Kidney (tissue), 14 donors: ENCODE data around the gene L3MBTL4. TPM values are rescaled to one million over a fixed set of nuclear protein-coding genes. Genes with fewer than 3 reads are reported as not detected.

Experiments used
- DNase-seq, 5 donors: peaks; one replicate each; pipeline ENCODE4 v3.0.0-alpha.2; 2013 to 2020
- FAIRE-seq: peaks from 2 replicates; lab custom pipeline; 2012; peaks lifted over from hg19 to GRCh38; lab: Jason Lieb, UNC
- H3K27ac ChIP-seq, 2 donors: one replicate each; pipeline ENCODE4 v1.7.0; 2013; ENCODE audit warnings: low read depth in 2 of 2, low read length in 2 of 2, inconsistent platforms in 1 of 2
- H3K27me3 ChIP-seq: one replicate; pipeline ENCODE4 v1.7.1; 2013; ENCODE audit warnings: low read length, inconsistent platforms; ENCODE audit not compliant: control insufficient read depth, insufficient read depth
- H3K36me3 ChIP-seq, 3 donors: one replicate each; pipeline versions ENCODE4 v1.7.0 to v1.7.1; 2013; ENCODE audit warnings: low read length in 3 of 3, control low read depth in 1 of 3, inconsistent platforms in 1 of 3; ENCODE audit not compliant: insufficient read depth in 3 of 3, control insufficient read depth in 2 of 3
- H3K4me1 ChIP-seq, 3 donors: one replicate each; pipeline versions ENCODE4 v1.7.0 to v1.7.1; 2013; ENCODE audit warnings: low read length in 3 of 3, inconsistent platforms in 1 of 3, low read depth in 1 of 3; ENCODE audit not compliant: control insufficient read depth in 2 of 3, insufficient read depth in 2 of 3
- H3K4me3 ChIP-seq, 3 donors: one replicate each; pipeline versions ENCODE4 v1.7.0 to v1.8.1; 2013; ENCODE audit warnings: low read length in 3 of 3, control low read depth in 1 of 3, inconsistent platforms in 1 of 3
- H3K9ac ChIP-seq, 3 donors: one replicate each; pipeline versions ENCODE4 v1.7.0 to v1.7.1; 2013; ENCODE audit warnings: low read length in 3 of 3, control low read depth in 1 of 3, inconsistent platforms in 1 of 3
- H3K9me3 ChIP-seq, 3 donors: one replicate each; pipeline versions ENCODE4 v1.7.0 to v1.7.1; 2013; ENCODE audit warnings: low read length in 3 of 3, control low read depth in 1 of 3, inconsistent platforms in 1 of 3; ENCODE audit not compliant: control insufficient read depth in 2 of 3, insufficient read depth in 1 of 3
- CTCF ChIP-seq: IDR thresholded peaks from 3 replicates; pipeline ENCODE4 v1.5.1; 2012; ENCODE audit warnings: mild to moderate bottlenecking, moderate library complexity, borderline replicate concordance; ENCODE audit not compliant: insufficient read depth; ENCODE audit errors: extremely low read depth
- intact Hi-C: fragments of 100-400 bp; cut with DNase I; formaldehyde crosslinking; loops from one replicate; pipeline ENCODE4 v1.11.1; 2022
- polyA plus RNA-seq: library from polyadenylated mRNA; stranded (reverse); fragments of 350-450 nt; fragmentation: Illumina TruSeq; extraction: RNeasy Lipid Tissue Mini Kit (QIAGEN cat#74804); gene quantifications from one replicate; pipeline ENCODE4 v1.2.3, GENCODE V29; 2014; ENCODE audit warnings: low read depth, low replicate concordance; ENCODE audit not compliant: insufficient read depth
- total RNA-seq: library from RNA; stranded (reverse); fragmentation: NEBNext Ultra II Directional; extraction: Animal tissue kit (Norgen Biotek cat#: 25700); gene quantifications from one replicate; pipeline ENCODE4 v1.2.1, GENCODE V29; 2021
- donor health status: control.
- donor health status: control.
- donor health status: control.
- donor health status: control.
- donor health status: control.
- donor health status: DM: yes; HTN: yes; CAD: no.
- donor health status: Normal renal cell carcinoma (clear cell type).

L3MBTL4 gene
- total and polyA plus RNA-seq, 2 donors from 2014 or later = 3.9 to 15.2 TPM

DNA sequence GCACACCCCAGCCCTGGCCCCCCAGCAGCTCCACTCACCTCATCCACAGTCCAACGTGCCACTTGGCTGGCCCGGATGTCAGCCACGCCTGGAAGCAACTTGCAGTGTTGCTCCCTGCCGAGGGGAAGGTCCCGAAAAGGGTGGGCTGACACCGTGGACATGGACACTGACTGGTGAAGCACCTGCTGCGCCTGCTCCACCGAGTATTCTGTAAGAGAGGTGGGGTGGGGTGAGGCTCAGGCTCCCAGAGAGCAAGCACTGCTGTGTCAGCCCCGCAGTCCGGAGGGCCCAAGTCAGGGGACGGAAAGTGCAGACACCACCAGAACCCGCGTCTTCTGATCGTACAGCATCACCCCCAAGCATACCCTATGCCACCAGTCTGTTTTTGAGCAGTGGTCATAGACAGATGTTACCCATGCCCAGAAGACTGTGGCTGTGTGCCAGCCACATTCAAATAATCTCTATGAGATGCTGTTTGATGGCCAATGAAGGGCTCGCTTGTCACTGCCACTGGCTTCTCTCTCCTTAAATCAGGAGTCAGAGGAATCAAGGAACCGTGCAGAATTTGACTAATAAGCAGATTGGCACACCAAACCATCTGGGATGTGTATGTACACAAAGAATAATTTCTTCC, 445.2 kb downstream of the L3MBTL4 start:
- FAIRE-seq (no peak), DNase-seq (no peak)
- Histone ChIP-seq H3K36me3 (no peaks in the 10 kb centered on the region), H3K27me3 (no peaks in the 10 kb centered on the region), H3K4me3 (no peak overlapping the region), H3K27ac (no peak overlapping the region), H3K9me3 (no peaks in the 10 kb centered on the region), H3K9ac (no peak overlapping the region), H3K4me1 (no peaks in the 10 kb centered on the region)
- intact Hi-C loops = no loop called here
- no peak for TF ChIP-seq CTCF

GRCh38 chr18:5967666-5968065, 447.0 kb downstream of the L3MBTL4 start:
- H3K9ac ChIP-seq = no peak overlapping the region
- TF ChIP-seq CTCF = no peak
- no peaks in the 10 kb centered on the region for H3K4me1 ChIP-seq
- no peaks in the 10 kb centered on the region for H3K27me3 ChIP-seq
- intact Hi-C loops = no loop called here
- H3K4me3 ChIP-seq = no peak overlapping the region
- DNase-seq (no peak), FAIRE-seq (no peak)
- no peaks in the 10 kb centered on the region for H3K36me3 ChIP-seq
- no peak overlapping the region for H3K27ac ChIP-seq
- H3K9me3 ChIP-seq = no peaks in the 10 kb centered on the region

DNA sequence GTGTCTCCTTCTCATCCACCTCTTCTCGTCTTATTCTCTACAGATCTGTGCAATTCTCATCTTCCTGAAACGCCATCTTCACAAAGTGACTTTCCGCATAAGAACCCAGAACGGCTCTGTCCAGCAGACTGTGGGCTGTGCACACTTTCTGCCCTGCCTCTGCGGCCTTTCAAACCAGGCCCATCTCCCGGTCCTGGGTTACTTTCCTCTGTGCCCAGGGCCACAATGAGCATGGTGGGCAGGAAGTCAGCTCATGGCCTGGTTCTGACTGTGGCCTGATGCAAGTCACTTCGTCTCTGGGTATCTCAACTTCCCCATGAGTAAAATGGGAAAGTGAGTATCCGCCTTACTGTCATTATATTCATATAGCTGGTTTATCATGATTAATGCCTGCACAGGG, 447.7 kb downstream of the L3MBTL4 start:
- no peak overlapping the region for H3K27ac ChIP-seq
- no peak for DNase-seq
- no peak for FAIRE-seq
- H3K9ac ChIP-seq = no peak overlapping the region
- intact Hi-C loops = no loop called here
- no peak overlapping the region for H3K4me3 ChIP-seq
- no peaks in the 10 kb centered on the region for H3K36me3 ChIP-seq
- no peaks in the 10 kb centered on the region for H3K27me3 ChIP-seq
- H3K4me1 ChIP-seq = no peaks in the 10 kb centered on the region
- no peaks in the 10 kb centered on the region for H3K9me3 ChIP-seq
- no peak for TF ChIP-seq CTCF

- H3K27me3 ChIP-seq = no peaks in the 10 kb centered on the region
- no peak overlapping the region for H3K9ac ChIP-seq
- H3K36me3 ChIP-seq = no peaks in the 10 kb centered on the region
- no peak for FAIRE-seq
- no peaks in the 10 kb centered on the region for H3K4me1 ChIP-seq
- H3K27ac ChIP-seq = no peak overlapping the region
- no peak overlapping the region for H3K4me3 ChIP-seq
- TF ChIP-seq CTCF = no peak
- intact Hi-C loops = no loop called here
- no peak for DNase-seq
- no peaks in the 10 kb centered on the region for H3K9me3 ChIP-seq
These were observed 448.2 kb downstream of the L3MBTL4 start for GRCh38 chr18:5966514-5966913.
